Nephron (organoid): ENCODE data around the gene SSBP4.

ENCODE experiments used
- H3K27ac Mint-ChIP-seq, 3 experiments: 2 replicates each; pipeline ENCODE4 v1.8.0; 2020; ENCODE audit warnings: mixed read lengths in 3 of 3, mild to moderate bottlenecking in 2 of 3, moderate library complexity in 1 of 3
- H3K27me3 Mint-ChIP-seq: 2 replicates; pipeline ENCODE4 v1.8.0; 2021; ENCODE audit warnings: low read depth, mild to moderate bottlenecking, moderate library complexity, mixed read lengths
- H3K36me3 Mint-ChIP-seq: 2 replicates; pipeline ENCODE4 v1.8.0; 2020; ENCODE audit warnings: low read depth, mixed read lengths
- H3K4me1 Mint-ChIP-seq: 2 replicates; pipeline ENCODE4 v1.8.0; 2020; ENCODE audit warnings: mixed read lengths
- H3K4me3 Mint-ChIP-seq, 3 experiments: 2 replicates each; pipeline ENCODE4 v1.8.0; 2020; ENCODE audit warnings: mild to moderate bottlenecking in 3 of 3, mixed read lengths in 3 of 3, moderate library complexity in 2 of 3
- H3K9me3 Mint-ChIP-seq: 2 replicates; pipeline ENCODE4 v1.8.0; 2020; ENCODE audit warnings: mixed read lengths
- TF ChIP-seq, protein P1 (sequence below), 3 experiments: fragments of 200-600 bp; sonication (generic); IDR thresholded peaks; one replicate each; pipeline ENCODE4 v1.5.0; 2021; ENCODE audit warnings: antibody characterized with exemption in 3 of 3; ENCODE audit not compliant: unreplicated experiment in 3 of 3

SSBP4 gene

DNA sequence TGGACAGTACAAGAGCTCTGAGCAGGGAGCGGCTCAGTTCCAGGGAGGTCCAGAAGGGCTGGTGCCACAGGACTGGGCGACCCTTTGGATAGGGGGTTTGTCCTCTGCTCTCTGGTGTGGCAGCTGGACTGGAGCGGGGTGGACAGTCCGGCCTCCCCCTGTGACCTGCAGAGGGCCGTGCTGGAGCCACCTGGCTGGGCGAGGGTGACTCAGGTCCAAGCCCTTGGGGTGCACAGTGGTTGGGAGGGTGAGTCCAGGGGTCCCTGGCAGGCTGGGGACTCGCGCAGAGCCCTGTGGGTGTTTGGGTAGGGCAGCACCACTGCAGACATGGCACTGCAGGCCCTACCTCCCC is 7.2 kb downstream of the SSBP4 start:
- H3K9me3 Mint-ChIP-seq: no peaks in the 10 kb centered on the region
- peaks cover 41% of the 10 kb centered on the region for H3K4me1 Mint-ChIP-seq
- H3K36me3 Mint-ChIP-seq: peaks cover 4% of the 10 kb centered on the region
- H3K4me3 Mint-ChIP-seq: peak overlapping the region in 1 of 3 experiments; percentile 19
- H3K27ac Mint-ChIP-seq: peak overlapping the region in 1 of 3 experiments; percentile 59
- TF ChIP-seq, protein P1, sequence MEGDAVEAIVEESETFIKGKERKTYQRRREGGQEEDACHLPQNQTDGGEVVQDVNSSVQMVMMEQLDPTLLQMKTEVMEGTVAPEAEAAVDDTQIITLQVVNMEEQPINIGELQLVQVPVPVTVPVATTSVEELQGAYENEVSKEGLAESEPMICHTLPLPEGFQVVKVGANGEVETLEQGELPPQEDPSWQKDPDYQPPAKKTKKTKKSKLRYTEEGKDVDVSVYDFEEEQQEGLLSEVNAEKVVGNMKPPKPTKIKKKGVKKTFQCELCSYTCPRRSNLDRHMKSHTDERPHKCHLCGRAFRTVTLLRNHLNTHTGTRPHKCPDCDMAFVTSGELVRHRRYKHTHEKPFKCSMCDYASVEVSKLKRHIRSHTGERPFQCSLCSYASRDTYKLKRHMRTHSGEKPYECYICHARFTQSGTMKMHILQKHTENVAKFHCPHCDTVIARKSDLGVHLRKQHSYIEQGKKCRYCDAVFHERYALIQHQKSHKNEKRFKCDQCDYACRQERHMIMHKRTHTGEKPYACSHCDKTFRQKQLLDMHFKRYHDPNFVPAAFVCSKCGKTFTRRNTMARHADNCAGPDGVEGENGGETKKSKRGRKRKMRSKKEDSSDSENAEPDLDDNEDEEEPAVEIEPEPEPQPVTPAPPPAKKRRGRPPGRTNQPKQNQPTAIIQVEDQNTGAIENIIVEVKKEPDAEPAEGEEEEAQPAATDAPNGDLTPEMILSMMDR (IDR thresholded peaks at IDR 0.05; ENCODE audit: unreplicated experiment in 3 of 3): no peak
- H3K27me3 Mint-ChIP-seq: no peaks in the 10 kb centered on the region

DNA sequence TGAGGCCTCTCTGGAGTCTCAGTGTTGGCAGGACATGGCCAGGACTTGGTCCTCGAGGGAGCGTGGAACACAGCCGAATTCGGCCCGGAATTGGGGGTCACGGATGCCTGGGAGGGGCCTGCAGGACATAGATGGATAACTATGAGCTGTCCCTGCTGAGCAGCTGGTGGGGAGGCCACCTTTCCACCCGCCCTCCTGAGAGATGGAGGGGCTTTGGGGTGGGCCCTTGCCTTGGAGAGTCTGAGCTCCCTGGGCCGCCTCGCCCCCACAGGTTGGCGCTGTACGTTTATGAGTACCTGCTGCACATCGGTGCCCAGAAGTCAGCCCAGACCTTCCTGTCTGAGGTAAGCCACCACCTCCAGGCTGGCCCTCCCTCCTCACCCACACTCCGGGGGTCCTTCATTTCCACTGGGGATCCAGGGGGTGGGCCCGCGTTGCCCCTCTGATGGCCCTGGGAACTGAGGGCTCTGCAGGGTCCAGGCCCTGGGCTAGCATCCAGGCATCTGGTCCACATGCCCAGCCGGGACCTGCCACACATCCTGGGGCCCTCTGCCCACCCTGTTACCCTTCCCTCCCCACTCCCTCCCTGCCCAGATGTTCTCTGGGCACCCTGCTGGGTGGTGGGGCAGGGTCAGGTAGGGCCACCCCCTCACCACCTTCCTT is 8.0 kb downstream of the SSBP4 start:
- Mint-ChIP-seq H3K4me3 (no peak overlapping the region), H3K9me3 (no peaks in the 10 kb centered on the region), H3K36me3 (peaks cover 4% of the 10 kb centered on the region), H3K27ac (peak overlapping the region in 2 of 3 experiments; percentile 30 to 55), H3K4me1 (peaks cover 36% of the 10 kb centered on the region), H3K27me3 (no peaks in the 10 kb centered on the region)
- TF ChIP-seq, protein P1 (IDR thresholded peaks at IDR 0.05; ENCODE audit: unreplicated experiment in 3 of 3): no peak

DNA sequence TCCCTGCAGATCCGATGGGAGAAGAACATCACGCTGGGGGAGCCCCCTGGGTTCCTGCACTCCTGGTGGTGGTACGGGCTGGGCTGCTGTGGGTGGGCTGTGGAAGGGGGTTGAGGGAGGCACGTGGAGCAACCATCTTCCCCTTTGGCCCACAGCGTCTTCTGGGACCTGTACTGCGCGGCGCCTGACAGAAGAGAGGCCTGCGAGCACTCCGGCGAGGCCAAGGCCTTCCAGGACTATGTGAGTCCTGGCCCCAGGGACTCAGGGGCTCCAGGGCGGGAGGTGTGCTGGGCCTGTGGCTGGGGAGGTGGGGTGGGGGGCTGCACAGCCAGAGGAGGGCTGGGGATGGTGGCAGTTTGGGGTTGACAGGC is 8.5 kb downstream of the SSBP4 start:
- Mint-ChIP-seq H3K27ac (peak overlapping the region in 1 of 3 experiments; percentile 69), H3K4me3 (no peak overlapping the region), H3K4me1 (peaks cover 34% of the 10 kb centered on the region), H3K9me3 (no peaks in the 10 kb centered on the region), H3K36me3 (peaks cover 3% of the 10 kb centered on the region), H3K27me3 (no peaks in the 10 kb centered on the region)
- TF ChIP-seq, protein P1 (IDR thresholded peaks at IDR 0.05; ENCODE audit: unreplicated experiment in 3 of 3): no peak

DNA sequence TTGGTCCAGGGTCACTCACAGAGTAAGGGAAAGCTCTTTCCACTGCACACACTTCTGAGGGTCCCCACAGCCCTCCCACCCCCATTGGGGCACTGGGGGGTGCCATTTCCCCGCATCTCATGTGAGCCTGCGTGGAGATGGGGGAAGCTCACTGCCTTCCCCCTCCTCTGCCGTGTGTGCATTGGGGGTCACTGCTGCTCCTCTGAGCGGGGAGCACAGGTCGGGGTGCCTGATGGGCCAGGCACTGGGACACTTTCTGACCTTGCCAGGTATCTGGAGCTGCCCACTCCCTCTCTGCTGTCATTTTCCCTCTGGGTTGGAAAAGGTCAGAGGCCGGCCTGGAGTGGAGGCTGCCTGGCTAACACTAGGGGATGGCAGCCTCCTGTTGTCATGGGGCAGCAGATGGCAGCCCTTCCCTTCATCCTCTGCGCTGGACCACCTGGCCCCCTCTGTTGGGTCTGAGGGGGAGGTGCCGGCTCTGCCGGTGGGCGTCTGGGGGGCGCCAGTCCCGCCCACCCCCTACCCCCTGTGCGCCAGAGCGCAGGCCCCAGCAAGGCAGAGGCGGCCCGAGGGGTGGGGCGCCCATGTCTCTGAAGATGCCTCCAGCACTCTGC is 9.1 kb downstream of the SSBP4 start:
- Mint-ChIP-seq H3K4me3 (peak overlapping the region in 1 of 3 experiments; percentile 26), H3K9me3 (no peaks in the 10 kb centered on the region), H3K36me3 (no peaks in the 10 kb centered on the region), H3K27me3 (no peaks in the 10 kb centered on the region), H3K27ac (peak overlapping the region in 2 of 3 experiments; percentile 52 to 69), H3K4me1 (peaks cover 28% of the 10 kb centered on the region)
- TF ChIP-seq, protein P1 (IDR thresholded peaks at IDR 0.05; ENCODE audit: unreplicated experiment in 3 of 3): no peak

DNA sequence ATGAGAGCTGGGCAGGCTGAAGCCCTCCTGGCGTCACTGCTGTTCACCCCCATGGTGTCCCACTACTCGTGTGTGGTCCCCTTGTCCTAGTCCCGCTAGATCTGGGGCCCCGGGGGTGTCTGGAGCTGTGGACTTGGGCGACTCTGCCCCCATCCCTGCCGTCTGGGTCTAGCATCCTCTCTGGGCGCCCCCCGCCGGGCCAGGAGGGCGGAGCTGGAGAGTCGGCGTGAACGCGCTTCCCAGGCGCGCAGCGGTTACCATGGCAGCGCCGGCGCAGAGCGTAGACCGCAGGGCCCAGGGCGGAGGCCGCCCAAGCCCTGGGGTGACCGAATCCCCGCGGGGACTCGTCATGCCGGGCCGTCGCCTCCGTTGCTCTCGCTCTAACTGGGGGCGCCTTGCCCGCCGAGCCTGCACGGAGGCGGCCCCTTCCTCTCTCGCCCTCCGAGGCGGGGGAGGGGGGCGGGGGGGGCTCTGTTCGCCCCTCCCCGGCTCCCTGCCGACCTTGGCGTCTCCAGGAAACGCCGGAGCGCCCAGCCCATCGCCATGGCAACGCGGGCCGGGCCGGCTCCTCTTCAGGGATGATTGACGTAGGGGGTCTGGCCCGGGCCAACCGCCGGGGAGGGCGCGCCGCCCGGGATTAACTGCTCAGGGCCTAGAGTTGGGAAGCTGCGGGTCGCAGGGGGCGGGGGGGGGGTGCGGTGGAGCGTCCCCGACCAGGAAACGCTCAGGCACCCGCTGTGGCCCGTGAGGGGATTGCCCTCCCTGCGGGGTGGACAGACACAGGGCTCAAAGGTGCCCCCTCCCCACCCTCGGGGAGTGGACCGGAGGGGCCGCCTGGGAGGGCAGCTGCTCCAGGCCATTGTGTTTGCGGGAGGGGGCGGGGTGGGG is 9.8 kb downstream of the SSBP4 start:
- Mint-ChIP-seq H3K27me3 (no peaks in the 10 kb centered on the region), H3K9me3 (no peaks in the 10 kb centered on the region), H3K4me1 (peaks cover 24% of the 10 kb centered on the region), H3K27ac (peak overlapping the region in 1 of 3 experiments; percentile 69), H3K36me3 (no peaks in the 10 kb centered on the region), H3K4me3 (peak overlapping the region in 2 of 3 experiments; percentile 26 to 50)
- TF ChIP-seq, protein P1 (IDR thresholded peaks at IDR 0.05; ENCODE audit: unreplicated experiment in 3 of 3): no peak
